RWPE1 (cell line): ENCODE measurements around the gene CUZD1.
A peak's percentile ranks its signal among the peaks of the same experiment; 100 is the strongest.

Experiments
- CTCF ChIA-PET: fragments of 350-600 bp; sonication (Branson Sonifier 250); formaldehyde crosslinking; extraction: SDS; loops from one replicate; lab custom pipeline; 2021; lab: Yijun Ruan, JAX
- POLR2A ChIA-PET: fragments of 400-600 bp; formaldehyde crosslinking; extraction: SDS; loops from one replicate; lab custom pipeline; 2020; ENCODE audit warnings: antibody characterized with exemption; ENCODE audit not compliant: low non-redundant PET; lab: Yijun Ruan, JAX
- DNase-seq: peaks from one replicate; pipeline ENCODE4 v3.0.0; 2012; ENCODE audit warnings: low spot score
- H3K27ac ChIP-seq: fragments of 450-650 bp; 2 replicates; pipeline ENCODE4 v1.5.1; 2017
- TF ChIP-seq, protein P1 (sequence below): fragments of 450-650 bp; conservative IDR thresholded peaks from 2 replicates; pipeline ENCODE4 v1.5.1; 2017; ENCODE audit warnings: low read depth, mild to moderate bottlenecking

CUZD1 gene

DNA sequence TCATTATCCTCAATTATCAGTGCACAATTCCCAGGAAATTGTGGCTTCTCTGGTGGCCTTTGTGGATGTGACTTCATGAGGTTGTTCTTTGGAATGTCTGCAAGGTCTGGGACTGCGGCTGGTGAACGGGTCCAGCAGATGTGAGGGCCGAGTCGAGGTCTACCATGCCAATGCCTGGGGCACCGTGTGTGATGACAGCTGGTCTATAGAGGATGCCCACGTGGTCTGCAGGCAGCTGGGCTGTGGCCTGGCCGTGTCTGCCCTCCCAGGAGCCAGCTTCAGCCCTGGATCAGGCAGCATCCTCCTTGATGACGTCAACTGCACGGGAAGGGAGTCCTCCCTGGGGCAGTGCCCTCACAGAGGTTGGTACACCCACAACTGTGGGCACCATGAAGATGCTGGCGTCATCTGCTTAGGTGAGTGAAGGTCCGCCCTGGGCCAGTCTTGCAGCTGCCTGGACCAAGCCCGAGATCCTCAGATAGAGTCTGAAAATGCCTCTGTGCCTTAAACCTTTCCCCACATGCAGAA lies 46.9 kb downstream of the CUZD1 start:
- ChIA-PET CTCF (no interaction called here), POLR2A (no interaction called here)
- TF ChIP-seq, protein P1, sequence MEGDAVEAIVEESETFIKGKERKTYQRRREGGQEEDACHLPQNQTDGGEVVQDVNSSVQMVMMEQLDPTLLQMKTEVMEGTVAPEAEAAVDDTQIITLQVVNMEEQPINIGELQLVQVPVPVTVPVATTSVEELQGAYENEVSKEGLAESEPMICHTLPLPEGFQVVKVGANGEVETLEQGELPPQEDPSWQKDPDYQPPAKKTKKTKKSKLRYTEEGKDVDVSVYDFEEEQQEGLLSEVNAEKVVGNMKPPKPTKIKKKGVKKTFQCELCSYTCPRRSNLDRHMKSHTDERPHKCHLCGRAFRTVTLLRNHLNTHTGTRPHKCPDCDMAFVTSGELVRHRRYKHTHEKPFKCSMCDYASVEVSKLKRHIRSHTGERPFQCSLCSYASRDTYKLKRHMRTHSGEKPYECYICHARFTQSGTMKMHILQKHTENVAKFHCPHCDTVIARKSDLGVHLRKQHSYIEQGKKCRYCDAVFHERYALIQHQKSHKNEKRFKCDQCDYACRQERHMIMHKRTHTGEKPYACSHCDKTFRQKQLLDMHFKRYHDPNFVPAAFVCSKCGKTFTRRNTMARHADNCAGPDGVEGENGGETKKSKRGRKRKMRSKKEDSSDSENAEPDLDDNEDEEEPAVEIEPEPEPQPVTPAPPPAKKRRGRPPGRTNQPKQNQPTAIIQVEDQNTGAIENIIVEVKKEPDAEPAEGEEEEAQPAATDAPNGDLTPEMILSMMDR = no peak
- H3K27ac ChIP-seq = no peak overlapping the region
- DNase-seq = no peak

DNA sequence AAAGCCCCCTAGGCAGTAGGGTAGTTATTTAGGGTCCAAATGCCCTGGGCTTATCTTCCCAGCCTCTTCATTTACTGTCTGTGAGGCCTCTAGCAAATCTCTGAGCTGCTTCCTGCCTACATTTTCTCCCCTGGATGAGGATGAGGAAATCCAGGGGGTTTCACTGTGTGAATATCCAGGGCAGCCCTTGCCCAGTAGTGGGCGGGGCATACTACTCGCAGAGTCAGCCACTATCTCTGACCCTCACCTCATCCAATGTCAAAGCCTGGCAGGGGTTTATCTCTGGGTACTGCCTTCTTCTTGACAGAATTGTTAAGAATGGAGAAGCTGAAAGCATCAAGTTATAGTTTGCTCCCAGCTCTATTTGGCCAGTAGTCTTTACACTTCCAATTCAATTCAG lies 48.9 kb downstream of the CUZD1 start:
- ChIA-PET CTCF (interaction anchor here (0.6 kb wide), 1 partner anchor 12 kb away, joined by 3 read pairs; no protein-coding TSS in a partner anchor), POLR2A (no interaction called here)
- H3K27ac ChIP-seq = no peak overlapping the region
- TF ChIP-seq, protein P1 = no peak
- no peak for DNase-seq

DNA sequence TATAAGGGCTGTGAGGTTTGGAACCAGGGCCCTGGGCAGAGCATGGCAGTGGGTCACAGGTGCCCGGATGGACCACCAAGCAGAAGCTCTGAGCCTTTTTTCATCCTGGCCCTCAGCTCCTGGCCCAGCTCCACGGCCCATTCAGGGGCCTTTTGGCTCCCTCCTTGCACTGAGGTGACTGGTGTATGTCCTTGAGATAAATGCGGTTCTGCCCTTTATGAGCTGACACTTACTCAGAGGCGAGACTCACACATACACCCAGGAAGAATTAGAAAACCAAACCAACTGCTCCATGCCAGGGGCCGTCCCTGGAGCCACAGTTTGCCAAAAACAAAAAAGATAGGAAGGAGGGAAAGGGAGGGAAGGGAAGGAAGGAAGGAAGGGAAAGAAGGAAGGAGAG lies 49.7 kb downstream of the CUZD1 start:
- TF ChIP-seq, protein P1 = no peak
- H3K27ac ChIP-seq = no peak overlapping the region
- no peak for DNase-seq
- ChIA-PET POLR2A (no interaction called here), CTCF (interaction anchor here (0.6 kb wide), 1 partner anchor 116 kb away, joined by 3 read pairs; no protein-coding TSS in a partner anchor)

DNA sequence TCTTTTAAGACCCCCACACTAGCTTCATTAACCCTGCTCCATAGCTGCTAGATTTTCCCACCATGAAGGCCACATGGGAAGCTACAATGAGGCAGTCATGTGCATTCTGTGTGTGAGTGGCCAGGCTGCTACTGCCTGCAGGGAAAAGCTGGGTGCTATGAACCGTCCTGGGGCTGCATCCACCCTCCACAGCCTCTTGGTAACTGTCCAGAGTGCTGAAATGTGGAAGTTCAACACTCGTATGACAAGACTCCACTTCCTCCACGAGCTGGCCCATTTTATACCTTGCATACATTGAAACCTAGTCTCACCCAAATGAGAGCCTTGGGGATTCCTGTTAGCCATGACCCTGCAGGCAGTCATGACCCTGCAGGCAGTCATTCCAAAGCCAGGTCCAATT lies 59.4 kb downstream of the CUZD1 start:
- ChIA-PET CTCF (no interaction called here), POLR2A (no interaction called here)
- TF ChIP-seq, protein P1 = no peak
- H3K27ac ChIP-seq = no peak overlapping the region
- DNase-seq = peak; percentile 76

DNA sequence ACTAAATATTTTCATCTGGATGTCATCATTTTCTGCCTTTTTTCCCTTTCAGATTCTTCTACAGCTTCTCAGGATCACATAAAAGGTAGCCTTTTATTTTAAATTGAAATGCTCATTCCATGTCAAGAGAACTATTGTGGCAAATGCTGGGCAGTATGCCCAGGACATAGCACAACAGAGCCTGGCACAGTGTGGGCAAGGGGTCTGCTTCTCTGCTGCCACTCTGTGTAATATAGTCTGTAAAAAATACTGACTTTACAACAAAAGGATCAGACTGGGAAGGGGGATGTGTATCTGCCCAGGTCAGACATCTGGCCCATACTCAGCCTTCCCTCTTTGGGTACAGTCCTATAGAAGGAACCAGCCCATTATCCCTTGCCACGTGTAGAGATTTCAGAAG lies 62.7 kb downstream of the CUZD1 start:
- no peak overlapping the region for H3K27ac ChIP-seq
- DNase-seq = no peak
- ChIA-PET CTCF (no interaction called here), POLR2A (no interaction called here)
- TF ChIP-seq, protein P1 = no peak
